ENCODE measurements around the gene LRRTM4.

The LRRTM4 gene

GRCh38 chr2:77028032-77028600 lies 494.1 kb downstream of the LRRTM4 start:
- TF ChIP-seq, protein P1, sequence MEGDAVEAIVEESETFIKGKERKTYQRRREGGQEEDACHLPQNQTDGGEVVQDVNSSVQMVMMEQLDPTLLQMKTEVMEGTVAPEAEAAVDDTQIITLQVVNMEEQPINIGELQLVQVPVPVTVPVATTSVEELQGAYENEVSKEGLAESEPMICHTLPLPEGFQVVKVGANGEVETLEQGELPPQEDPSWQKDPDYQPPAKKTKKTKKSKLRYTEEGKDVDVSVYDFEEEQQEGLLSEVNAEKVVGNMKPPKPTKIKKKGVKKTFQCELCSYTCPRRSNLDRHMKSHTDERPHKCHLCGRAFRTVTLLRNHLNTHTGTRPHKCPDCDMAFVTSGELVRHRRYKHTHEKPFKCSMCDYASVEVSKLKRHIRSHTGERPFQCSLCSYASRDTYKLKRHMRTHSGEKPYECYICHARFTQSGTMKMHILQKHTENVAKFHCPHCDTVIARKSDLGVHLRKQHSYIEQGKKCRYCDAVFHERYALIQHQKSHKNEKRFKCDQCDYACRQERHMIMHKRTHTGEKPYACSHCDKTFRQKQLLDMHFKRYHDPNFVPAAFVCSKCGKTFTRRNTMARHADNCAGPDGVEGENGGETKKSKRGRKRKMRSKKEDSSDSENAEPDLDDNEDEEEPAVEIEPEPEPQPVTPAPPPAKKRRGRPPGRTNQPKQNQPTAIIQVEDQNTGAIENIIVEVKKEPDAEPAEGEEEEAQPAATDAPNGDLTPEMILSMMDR (IDR thresholded peaks at IDR 0.05; ENCODE audit: insufficient read depth, low read depth, low read length, missing control alignments) = no peak
- no peak for DNase-seq (ENCODE audit: low read depth)
- H3K4me3 ChIP-seq (ENCODE audit: low read length) = no peak overlapping the region

DNA sequence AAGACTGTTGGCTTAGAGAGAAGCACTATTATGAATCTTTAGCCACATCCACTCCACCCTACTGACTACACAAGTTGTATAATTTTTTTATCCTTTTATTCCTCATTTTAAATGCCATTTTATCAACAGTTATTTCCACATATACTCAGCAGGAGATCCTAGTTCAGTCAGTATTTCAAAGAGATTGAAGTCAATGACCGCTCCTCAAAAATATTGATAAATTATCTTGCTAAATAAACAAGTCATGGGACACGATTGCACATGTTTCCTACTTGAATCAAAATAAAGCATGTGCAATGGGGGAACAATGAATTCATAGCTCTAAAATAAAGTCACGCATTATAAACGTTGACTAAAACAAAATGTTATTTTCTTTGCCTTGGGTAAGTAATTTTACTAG lies 496.5 kb downstream of the LRRTM4 start:
- TF ChIP-seq, protein P1 (IDR thresholded peaks at IDR 0.05; ENCODE audit: insufficient read depth, low read depth, low read length, missing control alignments) = no peak
- H3K4me3 ChIP-seq (ENCODE audit: low read length) = no peak overlapping the region
- DNase-seq (ENCODE audit: low read depth) = no peak

GRCh38 chr2:77021161-77021560 lies 501.0 kb downstream of the LRRTM4 start:
- TF ChIP-seq, protein P1 (IDR thresholded peaks at IDR 0.05; ENCODE audit: insufficient read depth, low read depth, low read length, missing control alignments) = no peak
- H3K4me3 ChIP-seq (ENCODE audit: low read length) = no peak overlapping the region
- DNase-seq (ENCODE audit: low read depth) = no peak

DNA sequence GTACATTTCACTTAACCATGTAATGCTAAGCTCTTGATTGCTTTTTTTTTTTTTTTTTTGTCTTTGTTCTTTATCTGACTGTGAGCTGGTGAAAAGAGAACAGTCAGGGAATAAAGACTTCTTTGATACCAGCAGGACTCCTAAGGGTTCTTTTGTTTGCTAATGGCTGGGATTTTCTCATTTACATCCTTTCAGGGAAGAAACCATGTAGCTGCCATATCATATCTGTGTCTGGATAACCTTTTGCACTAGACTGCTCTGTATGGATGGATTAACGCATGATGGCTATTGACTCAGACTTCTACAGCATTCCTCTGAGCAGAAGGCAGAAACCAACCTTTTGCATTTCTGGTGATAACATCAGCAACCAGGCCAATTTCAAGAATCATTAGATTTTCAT lies 504.0 kb downstream of the LRRTM4 start:
- TF ChIP-seq, protein P1 (IDR thresholded peaks at IDR 0.05; ENCODE audit: insufficient read depth, low read depth, low read length, missing control alignments) = no peak
- H3K4me3 ChIP-seq (ENCODE audit: low read length) = no peak overlapping the region
- DNase-seq (ENCODE audit: low read depth) = no peak

DNA sequence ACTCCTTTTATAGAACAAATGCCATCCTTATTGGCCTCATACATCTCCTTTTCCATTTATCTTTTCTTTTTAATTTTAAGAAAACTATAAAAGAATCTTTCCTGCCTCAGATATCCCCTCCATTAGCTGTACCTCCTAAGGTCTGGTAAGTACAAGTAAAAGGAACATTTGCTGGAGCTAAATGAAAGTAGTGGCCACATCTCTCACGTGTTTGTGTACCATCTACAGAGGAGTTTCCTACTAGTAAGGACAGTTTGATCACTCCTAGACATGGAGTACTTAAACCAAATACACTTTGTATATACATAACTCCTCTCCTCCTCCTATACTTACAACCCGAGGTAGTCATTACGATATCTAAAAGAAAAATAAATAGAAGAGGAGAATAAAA lies 504.8 kb downstream of the LRRTM4 start:
- no peak for DNase-seq (ENCODE audit: low read depth)
- H3K4me3 ChIP-seq (ENCODE audit: low read length) = no peak overlapping the region
- TF ChIP-seq, protein P1 (IDR thresholded peaks at IDR 0.05; ENCODE audit: insufficient read depth, low read depth, low read length, missing control alignments) = no peak

- no peak overlapping the region for H3K4me3 ChIP-seq (ENCODE audit: low read length)
- TF ChIP-seq, protein P1 (IDR thresholded peaks at IDR 0.05; ENCODE audit: insufficient read depth, low read depth, low read length, missing control alignments) = no peak
- no peak for DNase-seq (ENCODE audit: low read depth)
Measured at GRCh38 chr2:77016443-77017354, 505.5 kb downstream of the LRRTM4 start.

Measured in epithelial cell of esophagus (primary cell).